Fibroblast of peridontal ligament (primary cell): ENCODE results near the gene APEX1.
"Not testable (repeated sequence)": the region's sequence is repeated elsewhere in the genome, so short reads cannot be mapped to it uniquely, and the experiment has no call there.

Experiments
- DNase-seq: peaks from one replicate; pipeline ENCODE4 v3.0.0-alpha.2; 2010; ENCODE audit errors: extremely low read depth

Gene APEX1

DNA sequence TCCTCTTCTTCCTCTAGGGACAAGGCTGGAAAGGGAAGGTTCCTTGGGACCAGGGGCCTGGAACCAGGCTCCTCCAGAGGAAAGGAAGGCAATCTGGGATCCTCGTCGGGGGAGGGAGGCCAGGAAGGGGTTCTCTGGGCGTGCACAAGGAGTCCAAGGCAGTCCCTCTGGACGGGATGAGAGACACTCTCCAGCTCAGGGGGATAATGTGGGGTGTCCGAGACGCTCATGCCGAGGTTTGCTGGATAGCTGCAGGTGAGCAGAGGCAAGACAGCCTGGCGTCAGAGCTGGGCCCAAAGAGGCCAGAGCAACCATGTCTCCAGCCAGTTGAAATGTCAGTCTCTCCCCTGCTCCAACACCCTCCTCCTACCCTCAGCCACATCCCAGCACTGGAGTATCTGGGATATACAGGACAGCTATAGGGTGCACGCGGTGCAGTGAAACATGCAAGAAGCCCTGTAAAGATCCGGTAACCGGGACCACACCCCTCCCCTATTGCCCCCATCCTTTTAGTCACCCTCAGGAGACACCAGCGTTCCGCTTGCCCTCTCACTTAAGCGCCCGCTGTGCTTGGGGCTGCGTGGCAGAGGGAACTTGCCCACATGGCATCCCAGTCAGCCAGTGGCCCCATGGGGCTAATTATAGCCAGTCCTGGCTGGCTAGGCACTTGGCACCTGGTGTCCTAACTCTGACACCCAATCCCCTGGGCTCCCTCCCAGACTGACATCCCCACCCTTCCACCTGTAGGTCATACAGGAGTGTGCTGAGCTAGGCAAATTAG is 19.3 kb upstream of the APEX1 start, which contains the start of gene KLHL33:
Gene KLHL33 (minus strand): TSS at position 585 of the 781 bp plus-strand sequence. CDS start 355 bp downstream, at position 230.
- no peak for DNase-seq

DNA sequence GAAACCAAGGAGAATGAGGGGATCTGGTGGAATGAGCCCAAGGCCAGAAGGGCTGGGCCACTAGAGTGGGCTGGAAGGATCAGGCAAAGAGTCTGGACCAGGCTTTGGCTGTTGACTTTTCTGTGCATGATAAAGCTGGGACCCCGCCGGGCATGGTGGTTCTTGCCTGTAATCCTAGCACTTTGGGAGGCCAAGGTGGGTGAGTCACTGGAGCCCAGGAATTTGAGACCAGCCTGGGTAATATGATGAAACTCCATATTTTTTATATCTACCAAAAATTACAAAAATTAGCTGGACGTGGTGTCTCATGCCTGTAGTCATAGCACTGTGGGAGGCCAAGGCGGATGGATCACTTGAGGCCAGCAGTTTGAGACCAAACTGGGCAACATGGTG is 18.7 kb upstream of the APEX1 start:
- DNase-seq, result peak; percentile 69

DNA sequence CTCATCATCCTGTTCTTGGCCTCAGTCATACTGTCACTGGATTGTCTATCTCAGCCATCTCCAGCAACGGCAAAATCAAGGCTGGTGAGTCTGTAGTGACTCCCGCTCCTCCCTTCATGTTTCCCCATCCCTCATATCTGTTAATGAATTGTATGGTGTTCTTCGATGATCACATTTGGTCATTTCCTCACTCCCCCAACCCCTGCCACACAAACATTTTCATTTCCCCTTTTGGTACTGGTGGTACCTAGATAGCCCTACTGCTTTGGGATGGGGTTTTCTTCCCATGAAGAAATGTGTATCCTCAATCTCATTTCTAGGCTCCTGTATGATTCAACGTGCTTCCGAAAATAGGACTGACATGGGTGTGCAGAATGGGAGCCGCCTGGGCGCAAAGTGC is 16.4 kb upstream of the APEX1 start:
- DNase-seq, result no peak

DNA sequence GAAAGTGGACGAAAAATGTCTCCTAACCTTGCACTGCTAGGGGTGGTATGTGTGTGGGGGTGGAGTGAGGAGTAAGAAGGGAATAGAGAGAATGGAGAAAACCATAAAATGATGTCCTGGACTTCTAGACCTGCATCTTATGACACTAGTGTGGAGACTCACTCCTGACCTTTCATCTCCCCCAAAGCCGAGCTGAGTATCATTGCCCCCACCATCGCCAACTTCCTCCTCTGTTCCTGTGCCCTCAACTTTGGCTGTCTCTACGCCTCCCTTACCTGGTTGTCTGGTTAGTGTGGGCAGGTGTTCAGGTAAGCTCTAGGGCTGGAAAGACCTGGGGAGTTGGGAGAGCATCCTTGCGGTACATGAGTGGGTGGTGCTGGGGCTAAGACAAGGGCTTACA is 14.6 kb upstream of the APEX1 start:
- no peak for DNase-seq

DNA sequence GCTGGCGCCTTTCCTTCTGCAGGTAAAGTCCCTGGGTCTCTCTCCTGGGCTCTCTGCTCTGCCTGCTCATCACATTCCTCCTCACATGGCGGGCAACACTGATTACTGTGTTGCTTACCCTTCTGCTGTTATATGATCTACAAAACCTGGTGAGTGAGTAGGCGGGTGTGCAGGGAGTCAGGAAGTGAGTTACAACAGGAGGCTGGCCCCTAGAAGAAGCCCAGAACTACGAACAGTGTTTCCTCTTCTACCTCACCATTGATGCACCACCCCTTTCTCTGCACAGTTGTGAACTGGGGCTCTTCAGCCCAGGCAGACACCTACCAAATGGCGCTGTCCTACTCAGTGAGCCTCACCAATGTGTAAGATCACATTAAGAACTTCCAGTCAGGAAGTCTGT is 14.1 kb upstream of the APEX1 start:
- no peak for DNase-seq

DNA sequence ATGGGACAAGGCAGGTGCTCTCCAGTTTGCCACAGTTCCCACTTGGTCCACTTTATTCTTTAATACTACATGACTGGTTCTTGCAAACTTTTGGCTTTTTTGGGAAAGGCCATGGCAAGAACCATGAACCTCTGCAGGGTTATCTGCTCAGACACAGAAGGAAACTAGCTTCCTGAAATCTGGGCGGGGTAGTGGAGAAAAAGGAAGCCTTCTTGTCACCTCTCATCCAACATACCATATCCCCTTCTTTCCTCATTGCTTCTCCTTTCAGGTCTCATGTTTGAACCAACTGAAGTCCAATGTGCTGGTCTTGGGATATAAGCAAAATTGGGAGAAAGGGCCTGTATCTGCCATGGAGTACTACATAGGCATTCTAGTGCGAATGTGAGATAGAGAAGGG is 13.6 kb upstream of the APEX1 start:
- no peak for DNase-seq

DNA sequence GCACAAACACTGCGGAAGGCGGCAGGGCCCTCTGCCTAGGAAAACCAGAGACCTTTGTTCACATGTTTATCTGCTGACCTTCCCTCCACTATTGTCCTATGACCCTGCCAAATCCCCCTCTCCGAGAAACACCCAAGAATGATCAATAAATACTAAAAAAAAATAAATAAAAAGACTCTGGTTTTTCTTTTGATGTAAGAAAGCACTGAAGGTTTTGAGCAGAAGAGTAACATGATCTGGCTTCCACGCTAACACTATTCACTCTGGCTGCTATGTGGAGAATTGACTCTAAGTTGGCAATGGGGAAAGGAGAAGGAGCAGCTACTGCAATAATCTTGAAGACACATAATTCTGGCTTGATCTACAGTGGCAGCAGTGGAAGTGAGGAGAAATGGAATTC is 11.4 kb upstream of the APEX1 start:
- not testable (repeated sequence) for DNase-seq

DNA sequence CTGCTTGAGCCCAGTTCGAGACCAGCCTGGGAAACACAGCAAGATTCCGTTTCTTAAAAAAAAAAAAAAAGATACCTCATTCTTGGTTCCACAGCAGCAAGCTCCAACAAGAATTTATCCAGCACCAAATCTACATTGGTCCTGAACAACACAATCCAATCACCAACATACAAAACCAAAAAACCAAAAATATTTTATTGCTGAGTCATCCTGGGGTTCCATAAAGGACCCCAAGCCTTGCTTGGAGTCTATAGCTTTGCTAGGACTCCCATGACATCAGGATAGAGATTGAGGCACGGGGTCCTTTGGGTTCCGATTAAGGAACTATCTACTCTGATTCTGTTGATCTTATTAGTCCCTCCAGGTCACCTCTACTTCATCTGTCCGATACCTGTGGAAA is 8.1 kb upstream of the APEX1 start:
- DNase-seq, result no peak

DNA sequence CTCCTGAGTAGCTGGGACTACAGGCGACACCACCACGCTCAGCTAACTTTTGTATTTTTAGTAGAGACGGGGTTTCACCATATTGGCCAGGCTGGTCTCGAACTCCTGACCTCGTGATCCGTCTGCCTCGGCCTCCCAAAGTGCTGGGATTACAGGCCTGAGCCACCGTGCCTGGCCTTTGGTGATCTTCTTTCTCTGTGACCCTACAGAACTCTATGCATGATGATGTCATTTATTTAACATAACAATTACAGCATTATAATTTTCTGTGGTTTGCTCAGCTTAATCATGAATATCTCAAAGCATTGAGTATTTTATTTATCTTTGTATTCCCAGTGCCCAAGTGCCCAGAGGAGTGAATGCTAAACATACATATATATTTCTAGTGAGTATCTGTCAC is 2.2 kb upstream of the APEX1 start:
- not testable (repeated sequence) for DNase-seq

DNA sequence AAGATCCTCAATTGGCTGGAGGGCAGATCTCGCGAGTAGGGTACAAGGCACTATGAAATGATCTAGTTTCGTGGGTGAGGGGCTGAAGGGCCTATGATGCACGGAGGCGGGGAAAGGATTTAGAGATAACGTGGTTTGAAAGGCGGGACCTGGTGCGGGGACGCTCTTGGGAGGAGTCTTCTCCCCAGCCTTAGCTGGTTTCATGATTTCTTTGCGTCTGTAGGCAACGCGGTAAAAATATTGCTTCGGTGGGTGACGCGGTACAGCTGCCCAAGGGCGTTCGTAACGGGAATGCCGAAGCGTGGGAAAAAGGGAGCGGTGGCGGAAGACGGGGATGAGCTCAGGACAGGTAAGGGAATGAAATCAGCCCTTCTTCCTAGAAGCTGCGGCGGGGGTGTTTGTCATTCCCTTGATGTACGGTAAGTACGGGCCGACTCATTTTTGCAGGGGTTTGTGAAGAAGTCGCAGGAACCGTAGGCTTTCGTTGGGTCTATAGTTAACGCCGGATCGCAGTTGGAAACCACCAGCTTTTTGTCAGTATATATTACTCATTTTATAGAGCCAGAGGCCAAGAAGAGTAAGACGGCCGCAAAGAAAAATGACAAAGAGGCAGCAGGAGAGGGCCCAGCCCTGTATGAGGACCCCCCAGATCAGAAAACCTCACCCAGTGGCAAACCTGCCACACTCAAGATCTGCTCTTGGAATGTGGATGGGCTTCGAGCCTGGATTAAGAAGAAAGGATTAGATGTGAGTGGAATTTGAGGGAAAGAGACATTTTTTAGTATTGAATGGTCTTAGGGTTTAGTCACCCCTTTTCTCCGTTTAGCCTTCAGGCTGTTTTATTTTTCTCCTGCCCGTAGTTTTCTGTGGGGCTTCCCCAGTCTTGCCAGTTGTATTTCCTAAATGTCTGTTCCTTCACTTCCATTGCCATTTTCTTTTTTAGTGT is 602 bp downstream of the APEX1 start:
- DNase-seq, result peak; percentile 92

DNA sequence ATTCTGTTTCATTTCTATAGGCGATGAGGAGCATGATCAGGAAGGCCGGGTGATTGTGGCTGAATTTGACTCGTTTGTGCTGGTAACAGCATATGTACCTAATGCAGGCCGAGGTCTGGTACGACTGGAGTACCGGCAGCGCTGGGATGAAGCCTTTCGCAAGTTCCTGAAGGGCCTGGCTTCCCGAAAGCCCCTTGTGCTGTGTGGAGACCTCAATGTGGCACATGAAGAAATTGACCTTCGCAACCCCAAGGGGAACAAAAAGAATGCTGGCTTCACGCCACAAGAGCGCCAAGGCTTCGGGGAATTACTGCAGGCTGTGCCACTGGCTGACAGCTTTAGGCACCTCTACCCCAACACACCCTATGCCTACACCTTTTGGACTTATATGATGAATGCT is 1.9 kb downstream of the APEX1 start:
- DNase-seq, result no peak

DNA sequence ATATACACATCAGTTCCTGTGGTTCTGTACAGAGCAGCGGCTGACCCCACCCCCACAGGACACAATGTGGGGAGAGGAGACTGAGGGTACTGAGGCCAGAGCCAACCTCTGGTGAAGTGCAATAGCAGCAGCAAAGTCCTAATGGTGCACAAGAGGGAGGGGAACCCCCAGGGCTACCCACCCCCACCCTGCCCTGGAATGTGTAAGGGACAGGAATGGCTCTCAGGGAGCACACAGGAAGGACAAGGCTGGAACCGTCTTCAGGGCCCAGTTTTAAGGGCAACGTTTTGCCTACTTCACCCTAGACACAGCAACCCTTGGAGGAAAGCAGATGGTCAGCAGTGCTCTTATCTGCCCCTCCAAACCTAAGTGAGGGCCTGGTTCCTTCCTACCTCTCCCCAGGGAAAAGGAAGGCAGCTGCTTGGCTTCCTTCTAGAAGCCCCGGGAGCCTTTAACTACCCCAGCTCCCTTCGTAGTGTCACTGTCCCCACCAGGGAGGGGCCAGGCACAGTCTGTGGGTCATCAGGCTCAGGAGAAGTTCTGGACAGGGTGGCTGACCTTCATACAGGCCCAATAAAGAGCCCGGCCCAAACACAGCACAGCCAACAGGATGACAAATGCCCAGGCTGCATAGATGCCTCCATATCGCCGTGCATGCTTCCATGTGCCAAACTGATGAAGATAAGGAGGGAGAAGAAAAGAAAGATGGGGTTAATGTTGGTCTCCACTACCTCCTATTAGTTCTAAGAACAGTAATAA is 3.2 kb downstream of the APEX1 start:
- no peak for DNase-seq

DNA sequence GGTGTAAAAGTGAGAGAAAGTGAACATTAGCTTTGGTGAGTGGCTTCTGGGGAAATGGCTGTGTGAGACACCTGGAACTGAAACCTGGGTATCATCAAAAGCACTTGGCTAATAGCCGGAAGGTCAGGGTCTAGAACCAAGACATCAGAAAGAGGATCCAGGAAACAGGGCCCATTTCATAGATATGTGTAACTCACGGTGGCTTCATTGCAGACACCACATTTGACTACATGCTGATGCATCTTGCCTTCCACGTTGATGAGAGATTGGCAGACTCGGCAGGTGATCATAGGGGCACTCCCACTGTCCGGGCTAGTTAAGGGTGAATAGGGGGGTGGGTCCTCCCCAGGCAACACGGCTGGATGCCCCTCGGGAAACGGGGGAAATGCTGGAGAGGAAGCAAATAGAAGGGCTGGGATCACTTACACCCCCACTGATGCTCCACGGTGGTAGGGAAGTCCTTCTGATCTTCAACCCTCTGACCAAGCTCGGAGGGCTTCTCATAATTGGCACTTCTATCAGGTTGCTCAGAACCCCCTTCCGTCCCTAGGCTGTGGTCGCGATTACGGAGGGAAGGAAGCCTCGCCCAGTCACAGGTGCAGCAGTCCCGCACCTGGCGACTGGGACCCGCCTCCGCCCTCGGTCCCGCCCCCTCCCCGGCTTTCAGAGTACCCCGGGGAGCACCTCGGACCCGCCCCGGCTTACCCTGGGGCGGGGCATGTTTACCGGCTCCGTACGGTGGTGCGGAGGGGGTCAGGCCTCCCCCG is 5.6 kb downstream of the APEX1 start:
- no peak for DNase-seq

DNA sequence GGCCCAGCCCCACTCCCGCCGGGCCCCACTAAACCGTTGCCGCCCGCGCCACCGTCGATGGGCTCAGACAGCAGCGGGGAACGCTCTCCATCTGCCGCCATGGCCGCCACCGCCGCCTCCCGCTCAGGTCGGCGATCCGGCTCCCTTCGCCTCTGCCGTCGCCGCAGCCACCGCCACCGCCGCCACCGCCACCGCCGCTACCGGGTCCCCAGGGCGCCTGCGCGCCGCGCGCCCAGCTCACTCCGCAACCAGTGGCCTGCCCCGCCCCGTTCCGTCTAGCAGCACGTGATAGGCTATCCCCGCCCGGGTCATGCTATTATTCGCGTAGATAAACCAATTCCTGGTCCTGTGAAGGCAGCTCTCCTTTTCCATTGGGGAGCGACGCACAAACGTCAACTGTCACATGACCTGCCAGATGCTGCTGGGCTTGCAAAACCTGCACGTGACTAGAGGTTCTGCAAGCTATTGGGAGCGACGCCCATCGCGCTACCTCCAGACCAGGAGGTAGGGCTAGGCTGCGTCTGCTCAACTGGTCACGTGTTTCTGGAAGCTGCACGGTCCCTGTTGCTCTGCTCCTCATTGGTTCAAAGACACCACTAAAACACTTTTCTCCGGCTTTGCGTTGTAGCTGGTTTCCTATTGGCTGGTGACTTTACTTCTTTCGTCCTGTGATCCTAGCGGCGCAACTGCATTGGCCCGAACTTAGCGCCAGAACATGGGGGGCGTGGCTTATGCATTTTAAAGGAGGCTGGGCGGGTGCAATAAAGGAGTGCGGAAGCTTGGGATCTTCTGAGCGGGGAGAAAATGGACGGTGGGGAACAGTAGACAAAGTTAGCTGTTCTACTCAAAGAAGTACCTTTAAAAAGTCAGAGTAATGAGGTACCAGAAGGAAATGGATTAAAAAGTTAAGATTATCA is 6.5 kb downstream of the APEX1 start, which contains the start of gene PIP4P1:
Gene PIP4P1 (minus strand): TSS at position 210 of the 917 bp plus-strand sequence. CDS start 109 bp downstream, at position 101.
- peak; percentile 100 for DNase-seq

DNA sequence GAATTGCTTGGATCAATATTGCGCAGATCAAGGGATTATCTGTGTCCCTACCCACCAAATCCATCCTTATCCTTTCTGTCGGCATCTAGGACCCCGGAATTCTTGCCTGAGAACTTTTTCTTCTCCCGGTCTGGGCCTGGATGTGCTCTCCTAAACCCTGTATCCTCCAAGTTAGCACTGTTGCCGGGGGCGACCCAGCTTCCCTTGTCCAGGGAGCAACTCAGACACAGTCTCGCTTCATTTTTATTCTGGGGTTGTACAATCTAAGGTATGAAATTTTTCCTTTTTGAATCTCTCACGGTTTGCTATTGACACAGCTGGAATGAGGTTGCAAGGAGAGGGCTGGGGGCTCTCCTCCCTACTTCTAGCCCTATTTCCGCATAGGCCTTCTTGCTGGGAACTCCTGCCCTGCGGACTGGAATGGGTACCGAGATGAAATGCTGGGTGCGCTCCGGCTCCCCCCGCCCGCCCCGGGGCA is 13.8 kb downstream of the APEX1 start:
- DNase-seq, result no peak

DNA sequence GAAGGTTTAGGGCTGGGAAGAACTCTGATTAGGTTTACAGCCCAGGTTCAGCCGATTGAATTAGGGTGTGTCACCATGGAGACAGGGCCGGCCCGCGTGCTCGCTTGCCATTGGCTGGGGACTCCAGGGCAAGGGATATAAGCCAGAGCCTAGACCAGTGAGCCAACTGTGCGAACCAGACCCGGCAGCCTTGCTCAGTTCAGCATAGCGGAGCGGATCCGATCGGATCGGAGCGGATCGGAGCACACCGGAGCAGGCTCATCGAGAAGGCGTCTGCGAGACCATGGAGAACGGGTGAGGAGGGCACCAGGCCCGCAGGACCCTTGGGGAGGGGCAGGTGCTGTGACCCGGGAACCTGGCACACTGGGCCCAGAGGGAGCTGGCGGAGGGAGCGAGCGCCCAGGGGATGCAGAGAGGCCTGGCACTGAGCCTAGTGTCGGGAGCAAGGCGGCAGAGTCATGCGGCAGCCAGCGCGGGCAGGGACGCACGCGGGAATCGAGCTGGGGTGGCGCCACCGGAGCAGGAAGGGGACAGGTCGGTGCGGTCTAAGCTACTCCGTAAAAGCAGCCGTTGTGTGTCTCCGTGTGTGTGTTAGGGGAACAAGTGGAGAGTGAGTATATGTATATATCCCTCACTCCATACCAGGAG is 14.3 kb downstream of the APEX1 start, which contains the start of gene PNP:
Gene PNP (plus strand): TSS at position 165 of the 648 bp plus-strand sequence. CDS start 119 bp downstream, at position 284.
- DNase-seq, result peak; percentile 88

DNA sequence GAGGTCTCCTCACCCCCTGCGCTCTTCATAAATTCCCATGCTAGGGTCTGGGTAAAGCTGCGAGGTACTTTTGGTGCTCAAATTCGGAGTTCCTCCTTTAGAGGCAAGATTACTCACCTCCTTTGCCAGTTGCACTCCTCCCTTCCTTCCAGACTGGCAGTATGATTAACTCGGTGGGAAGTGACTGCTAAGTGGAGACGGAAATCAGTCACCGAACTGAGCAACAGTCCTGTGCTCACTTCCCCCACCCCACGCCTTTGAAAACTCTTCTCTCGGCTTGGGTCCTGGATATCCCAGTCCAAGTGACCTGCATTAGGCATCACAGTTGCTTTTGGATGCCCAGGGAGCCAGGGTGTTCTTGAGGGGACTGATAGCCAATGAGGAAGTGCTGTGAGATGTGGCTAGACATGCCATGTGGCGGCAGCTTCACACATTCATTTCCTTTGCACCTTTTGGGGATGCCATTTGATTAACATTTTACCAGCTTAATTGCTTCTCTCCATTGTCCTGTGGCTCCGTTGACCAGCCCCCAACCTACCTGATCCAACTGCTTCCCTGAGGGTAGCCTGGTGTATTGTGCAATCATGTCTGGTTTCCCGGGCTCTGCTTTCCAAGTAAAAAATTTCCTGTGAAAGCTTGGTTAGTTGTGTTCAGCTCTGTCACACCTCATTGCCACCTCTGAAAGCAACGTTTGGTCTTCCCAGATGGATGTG is 15.0 kb downstream of the APEX1 start:
- peak; percentile 60 for DNase-seq

DNA sequence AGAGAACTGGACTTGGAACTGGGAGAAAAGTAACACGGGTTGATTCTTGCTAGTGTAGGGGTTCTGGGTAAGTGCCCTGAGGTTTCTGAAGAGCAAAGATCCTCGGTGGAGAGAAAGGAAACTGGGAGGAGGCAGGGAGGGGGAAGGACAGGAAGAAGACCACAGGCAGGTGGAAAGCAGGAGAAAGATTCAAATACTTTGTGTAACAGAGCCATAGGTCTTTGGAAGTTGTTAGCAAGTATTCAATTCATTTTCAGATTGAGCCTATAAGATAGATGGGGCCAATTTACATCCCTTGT is 15.5 kb downstream of the APEX1 start:
- no peak for DNase-seq
